KG1 (cell line): ENCODE measurements around the gene FARP2.

Experiments used
- DNase-seq: peaks from one replicate; lab custom pipeline; 2025; lab: John Stamatoyannopoulos, UW

FARP2 gene

GRCh38 chr2:241489733-241490680, 133.9 kb downstream of the FARP2 start:
- no peak for DNase-seq

- DNase-seq, result no peak
Measured at GRCh38 chr2:241490825-241491506, 134.9 kb downstream of the FARP2 start.

- DNase-seq, result no peak
Measured at GRCh38 chr2:241491549-241492173, 135.6 kb downstream of the FARP2 start.

GRCh38 chr2:241492174-241492565, 136.1 kb downstream of the FARP2 start:
- no peak for DNase-seq

- no peak for DNase-seq
Measured at GRCh38 chr2:241493092-241493491, 137.0 kb downstream of the FARP2 start.

GRCh38 chr2:241494311-241494908, 138.3 kb downstream of the FARP2 start:
- no peak for DNase-seq

GRCh38 chr2:241495172-241496002, 139.3 kb downstream of the FARP2 start:
- DNase-seq, result no peak

GRCh38 chr2:241496003-241496707, 140.1 kb downstream of the FARP2 start:
- no peak for DNase-seq

- no peak for DNase-seq
Measured at GRCh38 chr2:241496904-241497877, 141.1 kb downstream of the FARP2 start.

GRCh38 chr2:241498115-241499070, 142.3 kb downstream of the FARP2 start:
- no peak for DNase-seq

- no peak for DNase-seq
Measured at GRCh38 chr2:241499146-241499965, 143.3 kb downstream of the FARP2 start.

GRCh38 chr2:241500016-241500415, 143.9 kb downstream of the FARP2 start:
- DNase-seq, result no peak

GRCh38 chr2:241500431-241500975, 144.4 kb downstream of the FARP2 start:
- DNase-seq, result no peak

- DNase-seq, result no peak
Measured at GRCh38 chr2:241501099-241501541, 145.0 kb downstream of the FARP2 start.

GRCh38 chr2:241501551-241501950, 145.5 kb downstream of the FARP2 start:
- DNase-seq, result no peak

GRCh38 chr2:241502281-241502680, 146.2 kb downstream of the FARP2 start:
- DNase-seq, result no peak

- no peak for DNase-seq
Measured at GRCh38 chr2:241503776-241504392, 147.8 kb downstream of the FARP2 start.
